ENCODE results near the gene AVPR1A. TPM values are rescaled to one million over a fixed set of nuclear protein-coding genes. Genes with fewer than 3 reads are reported as not detected.

AVPR1A gene
- total RNA-seq, 1 experiment from 2014 or later = not detected

DNA sequence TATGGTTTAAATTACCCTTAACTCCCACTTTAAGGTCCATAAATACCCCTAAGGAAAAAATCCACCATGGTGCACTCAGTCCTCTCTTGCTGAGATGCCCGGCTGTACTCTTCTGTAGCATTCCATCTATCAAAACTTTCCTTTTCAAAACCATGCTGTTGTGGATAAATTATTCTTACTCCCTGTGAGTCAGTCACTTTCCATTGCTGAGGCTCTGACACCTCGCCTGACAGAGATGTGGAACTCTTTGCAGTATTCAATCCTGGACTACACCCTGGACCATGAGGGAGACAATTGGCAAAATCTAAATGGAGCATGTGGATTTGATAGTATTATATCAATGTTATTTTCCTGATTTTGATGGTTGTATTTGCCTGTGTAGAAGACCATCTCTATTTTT is 49.1 kb downstream of the AVPR1A start:
- Histone ChIP-seq H2AFZ (no peak overlapping the region), H3K27me3 (ENCODE audit: insufficient read depth, low read depth) (no peaks in the 10 kb centered on the region), H3F3A (ENCODE audit: insufficient read depth, low read depth) (no peaks in the 10 kb centered on the region; the same call in 1 of the 2 replicates), H3K36me3 (ENCODE audit: low read depth) (no peaks in the 10 kb centered on the region), H3K79me2 (ENCODE audit: low read depth) (no peaks in the 10 kb centered on the region), H4K20me1 (ENCODE audit: insufficient read depth) (no peaks in the 10 kb centered on the region), H3K9me3 (ENCODE audit: insufficient read depth, low read depth) (no peaks in the 10 kb centered on the region), H3K27ac (no peak overlapping the region), H3K4me3 (no peak overlapping the region), H3K4me2 (no peak overlapping the region), H3K9me2 (ENCODE audit: insufficient read depth) (no peaks in the 10 kb centered on the region), H3K4me1 (replicated peaks; ENCODE audit: insufficient read depth) (no peaks in the 10 kb centered on the region)
- TF ChIP-seq EZH2 (IDR thresholded peaks at IDR 0.05; ENCODE audit: low read depth) = no peak
- TF ChIP-seq, protein P1, sequence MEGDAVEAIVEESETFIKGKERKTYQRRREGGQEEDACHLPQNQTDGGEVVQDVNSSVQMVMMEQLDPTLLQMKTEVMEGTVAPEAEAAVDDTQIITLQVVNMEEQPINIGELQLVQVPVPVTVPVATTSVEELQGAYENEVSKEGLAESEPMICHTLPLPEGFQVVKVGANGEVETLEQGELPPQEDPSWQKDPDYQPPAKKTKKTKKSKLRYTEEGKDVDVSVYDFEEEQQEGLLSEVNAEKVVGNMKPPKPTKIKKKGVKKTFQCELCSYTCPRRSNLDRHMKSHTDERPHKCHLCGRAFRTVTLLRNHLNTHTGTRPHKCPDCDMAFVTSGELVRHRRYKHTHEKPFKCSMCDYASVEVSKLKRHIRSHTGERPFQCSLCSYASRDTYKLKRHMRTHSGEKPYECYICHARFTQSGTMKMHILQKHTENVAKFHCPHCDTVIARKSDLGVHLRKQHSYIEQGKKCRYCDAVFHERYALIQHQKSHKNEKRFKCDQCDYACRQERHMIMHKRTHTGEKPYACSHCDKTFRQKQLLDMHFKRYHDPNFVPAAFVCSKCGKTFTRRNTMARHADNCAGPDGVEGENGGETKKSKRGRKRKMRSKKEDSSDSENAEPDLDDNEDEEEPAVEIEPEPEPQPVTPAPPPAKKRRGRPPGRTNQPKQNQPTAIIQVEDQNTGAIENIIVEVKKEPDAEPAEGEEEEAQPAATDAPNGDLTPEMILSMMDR (conservative IDR thresholded peaks at IDR 0.05) = no peak
- POLR2A ChIA-PET (ENCODE audit: unreplicated experiment) = no interaction called here
- CTCF ChIA-PET = interaction anchor here (0.6 kb wide), 1 partner anchor 733 kb away, joined by 3 read pairs; no protein-coding TSS in a partner anchor
- no peak for DNase-seq
- no TSS peak for BruUV-seq (replicated peaks)
- intact Hi-C loops (cut with micrococcal nuclease; ENCODE audit: unreplicated experiment) = loop anchor here (10.0 kb wide), 1 partner anchor 173 kb away; no protein-coding TSS in a partner anchor

DNA sequence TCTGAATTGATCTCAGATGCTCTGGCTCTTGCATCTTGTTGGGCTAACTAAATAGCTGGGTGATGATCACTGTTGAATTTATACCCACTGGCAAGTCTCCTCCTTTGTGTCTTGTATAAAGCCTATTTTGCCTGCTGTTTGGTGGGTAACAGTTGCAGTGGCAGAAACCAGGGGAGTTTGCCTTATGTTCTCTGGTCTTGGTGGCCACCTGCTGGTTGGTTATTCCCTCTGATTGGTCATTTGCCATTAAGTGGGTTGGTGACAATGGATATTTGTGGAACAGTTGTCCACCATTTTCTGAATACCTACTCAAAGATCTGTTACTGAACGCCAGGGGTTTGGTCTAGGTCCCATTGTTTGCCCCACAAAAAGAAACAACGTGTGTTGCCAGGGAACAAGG is 52.1 kb downstream of the AVPR1A start:
- H3K36me3 ChIP-seq (ENCODE audit: low read depth) = no peaks in the 10 kb centered on the region
- H3K4me1 ChIP-seq (replicated peaks; ENCODE audit: insufficient read depth) = no peaks in the 10 kb centered on the region
- no peak overlapping the region for H3K4me3 ChIP-seq
- H2AFZ ChIP-seq = no peak overlapping the region
- peak in 1 of 2 experiments; percentile 8 for DNase-seq
- H3K79me2 ChIP-seq (ENCODE audit: low read depth) = no peaks in the 10 kb centered on the region
- TF ChIP-seq, protein P1 (conservative IDR thresholded peaks at IDR 0.05) = no peak
- TF ChIP-seq EZH2 (IDR thresholded peaks at IDR 0.05; ENCODE audit: low read depth) = no peak
- no peaks in the 10 kb centered on the region for H3K9me3 ChIP-seq (ENCODE audit: insufficient read depth, low read depth)
- H3K27me3 ChIP-seq (ENCODE audit: insufficient read depth, low read depth) = no peaks in the 10 kb centered on the region
- ChIA-PET POLR2A (ENCODE audit: unreplicated experiment) (no interaction called here), CTCF (no interaction called here)
- no peaks in the 10 kb centered on the region for H3K9me2 ChIP-seq (ENCODE audit: insufficient read depth)
- BruUV-seq (replicated peaks) = no TSS peak
- intact Hi-C loops (cut with micrococcal nuclease; ENCODE audit: unreplicated experiment) = no loop called here
- H3F3A ChIP-seq (ENCODE audit: insufficient read depth, low read depth) = no peaks in the 10 kb centered on the region; the same call in 1 of the 2 replicates
- no peaks in the 10 kb centered on the region for H4K20me1 ChIP-seq (ENCODE audit: insufficient read depth)
- no peak overlapping the region for H3K27ac ChIP-seq
- H3K4me2 ChIP-seq = no peak overlapping the region

DNA sequence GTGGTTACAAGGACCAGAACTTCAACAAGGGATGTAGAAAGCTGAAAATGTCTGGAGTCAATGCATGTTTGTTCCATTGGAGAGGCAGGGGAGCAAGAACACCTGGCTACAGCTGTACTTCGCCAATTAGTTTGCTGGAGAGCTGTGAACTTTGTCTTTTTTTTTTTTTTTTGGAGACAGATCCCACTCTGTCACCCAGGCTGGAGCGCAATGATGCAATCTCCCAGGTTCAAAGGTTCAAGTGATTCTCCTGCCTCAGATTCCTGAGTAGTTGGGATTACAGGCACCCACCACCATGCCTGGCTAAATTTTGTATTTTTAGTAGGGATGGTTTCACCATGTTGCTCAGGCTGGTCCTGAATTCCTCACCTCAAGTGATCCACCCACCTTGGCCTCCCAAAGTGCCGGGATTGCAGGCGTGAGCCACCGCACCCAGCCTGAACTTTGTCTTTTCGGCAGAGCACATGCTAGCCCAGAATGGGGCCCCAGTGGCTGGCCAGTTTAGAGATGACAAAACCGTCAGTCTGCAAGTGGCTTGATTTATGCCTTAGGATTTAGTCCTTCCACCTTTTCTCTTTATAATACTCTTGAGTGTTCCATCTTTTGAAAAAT is 55.5 kb downstream of the AVPR1A start:
- Histone ChIP-seq H3K36me3 (ENCODE audit: low read depth) (no peaks in the 10 kb centered on the region), H3K27ac (no peak overlapping the region), H2AFZ (no peak overlapping the region), H3K4me1 (replicated peaks; ENCODE audit: insufficient read depth) (no peaks in the 10 kb centered on the region), H3K4me2 (no peak overlapping the region), H3K79me2 (ENCODE audit: low read depth) (no peaks in the 10 kb centered on the region), H3K9me3 (ENCODE audit: insufficient read depth, low read depth) (no peaks in the 10 kb centered on the region), H3K27me3 (ENCODE audit: insufficient read depth, low read depth) (no peaks in the 10 kb centered on the region), H3K4me3 (no peak overlapping the region), H4K20me1 (ENCODE audit: insufficient read depth) (0 out of 2 replicates have a peak, but pooled peaks cover 4% of the 10 kb centered on the region), H3K9me2 (ENCODE audit: insufficient read depth) (no peaks in the 10 kb centered on the region), H3F3A (ENCODE audit: insufficient read depth, low read depth) (no peaks in the 10 kb centered on the region)
- CTCF ChIA-PET = no interaction called here
- POLR2A ChIA-PET (ENCODE audit: unreplicated experiment) = no interaction called here
- DNase-seq = no peak
- intact Hi-C loops (cut with micrococcal nuclease; ENCODE audit: unreplicated experiment) = no loop called here
- BruUV-seq (replicated peaks) = no TSS peak
- TF ChIP-seq, protein P1 (conservative IDR thresholded peaks at IDR 0.05) = no peak
- no peak for TF ChIP-seq EZH2 (IDR thresholded peaks at IDR 0.05; ENCODE audit: low read depth)
